Lung microvascular endothelial cell (primary cell): ENCODE results near the gene NKD2. TPM values are rescaled to one million over a fixed set of nuclear protein-coding genes. Genes with fewer than 3 reads are reported as not detected.

Experiments
- DNase-seq, 2 donors: peaks; one replicate each; pipeline versions ENCODE4 v3.0.0 to v3.0.0-alpha.2; 2010; ENCODE audit warnings: low read depth in 2 of 2
- total RNA-seq: library from RNA; depleted of rRNA; stranded (reverse); fragments of >200 nt; gene quantifications from 2 replicates; pipeline ENCODE4 v1.2.1, GENCODE V29; 2014

Gene NKD2
- total RNA-seq, 1 donor from 2014 or later: 0.79 TPM

DNA sequence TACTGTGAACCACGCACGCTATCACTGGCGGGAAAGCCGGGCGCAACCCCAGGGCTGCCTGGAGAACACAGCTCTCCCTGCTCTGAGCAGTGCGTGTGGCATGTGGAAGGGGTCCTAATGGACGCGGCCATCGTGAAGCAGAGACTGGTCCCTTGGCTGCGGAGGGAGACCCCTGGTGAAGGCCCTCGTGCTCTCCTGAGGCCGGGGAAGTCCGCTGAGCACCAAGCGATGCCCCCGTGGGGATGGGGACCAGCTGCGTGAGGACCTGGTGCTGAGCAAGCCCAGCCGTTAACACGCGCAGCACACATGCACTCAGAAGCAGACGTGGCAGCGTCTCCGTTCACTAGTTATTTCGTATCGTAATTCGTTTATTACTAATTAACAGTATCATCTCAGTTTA, 78.8 kb downstream of the NKD2 start:
- DNase-seq: no peak

GRCh38 chr5:1088031-1088430, 79.4 kb downstream of the NKD2 start:
- no peak for DNase-seq

Other genes starting within 250 kb of the NKD2 start
- under 0.01 TPM in 1 of 2 replicates, not detected in the other for gene ZDHHC11B, start 224.1 kb upstream of the NKD2 start, total RNA-seq
- gene ZDHHC11, start 157.8 kb upstream of the NKD2 start, total RNA-seq: 0.22 and 0.60 TPM in 2 replicates
- gene BRD9, start 116.0 kb upstream of the NKD2 start, total RNA-seq: 25.9 and 31.2 TPM in 2 replicates
- 3.0 and 13.3 TPM in 2 replicates for gene TRIP13, start 115.9 kb upstream of the NKD2 start, total RNA-seq
- gene SLC12A7, start 103.3 kb downstream of the NKD2 start, total RNA-seq: 13.9 and 32.5 TPM in 2 replicates
- not detected in 2 replicates for gene SLC6A19, start 192.8 kb downstream of the NKD2 start, total RNA-seq
- not detected in 2 replicates for gene SLC6A18, start 216.6 kb downstream of the NKD2 start, total RNA-seq